CD4-positive, alpha-beta T cell treated with Interleukin-4 for 1 hour (primary cell): ENCODE data around the gene BGN.

Source experiments
- DNase-seq, 2 donors: peaks; one replicate each; pipeline ENCODE4 v3.0.0-alpha.2; 2020 to 2022

Gene BGN

DNA sequence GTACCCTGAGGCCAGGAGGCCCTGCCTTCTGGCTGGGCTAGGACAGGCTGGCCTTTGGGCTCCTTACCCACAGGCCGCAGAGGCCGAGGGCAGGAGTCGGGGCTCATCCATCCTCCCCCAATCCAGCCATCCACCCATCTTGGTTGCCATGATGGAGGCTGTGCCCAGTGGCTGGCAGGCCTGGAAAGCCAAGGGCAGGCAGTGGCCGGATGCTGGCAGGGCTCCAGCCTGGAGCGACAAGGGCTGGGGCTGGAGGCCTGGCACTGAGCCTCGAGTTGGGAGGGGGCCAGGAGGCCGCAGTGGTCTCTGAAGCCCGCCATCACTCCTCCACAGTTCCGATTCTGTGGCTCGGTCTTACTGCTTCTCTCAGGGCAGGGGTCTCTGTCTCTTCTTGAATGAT lies 8.6 kb upstream of the BGN start:
- no peak for DNase-seq

DNA sequence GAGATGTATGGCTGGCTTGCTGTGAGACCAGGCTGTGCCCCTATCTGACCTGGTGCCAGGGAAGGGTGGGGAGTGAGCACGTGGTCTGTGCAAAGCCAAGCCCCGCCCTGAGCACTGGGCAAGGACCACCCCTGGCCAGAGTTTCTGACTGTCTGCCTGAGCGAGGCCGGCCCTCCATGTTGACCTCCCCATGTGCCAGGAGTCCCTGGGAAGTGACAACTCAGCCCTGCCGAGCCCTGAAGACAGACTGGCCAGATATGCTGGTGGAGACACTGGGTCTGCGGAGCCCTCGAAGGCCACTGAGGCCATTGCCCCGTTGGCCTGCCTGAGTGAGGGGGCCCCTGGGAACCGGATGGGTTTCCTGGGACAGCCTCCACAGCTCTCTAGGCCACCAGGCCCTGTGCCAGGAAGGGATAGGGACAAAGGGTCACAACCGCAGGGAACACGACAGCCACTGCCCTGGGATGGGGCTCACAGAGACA lies 7.1 kb upstream of the BGN start:
- DNase-seq = no peak

DNA sequence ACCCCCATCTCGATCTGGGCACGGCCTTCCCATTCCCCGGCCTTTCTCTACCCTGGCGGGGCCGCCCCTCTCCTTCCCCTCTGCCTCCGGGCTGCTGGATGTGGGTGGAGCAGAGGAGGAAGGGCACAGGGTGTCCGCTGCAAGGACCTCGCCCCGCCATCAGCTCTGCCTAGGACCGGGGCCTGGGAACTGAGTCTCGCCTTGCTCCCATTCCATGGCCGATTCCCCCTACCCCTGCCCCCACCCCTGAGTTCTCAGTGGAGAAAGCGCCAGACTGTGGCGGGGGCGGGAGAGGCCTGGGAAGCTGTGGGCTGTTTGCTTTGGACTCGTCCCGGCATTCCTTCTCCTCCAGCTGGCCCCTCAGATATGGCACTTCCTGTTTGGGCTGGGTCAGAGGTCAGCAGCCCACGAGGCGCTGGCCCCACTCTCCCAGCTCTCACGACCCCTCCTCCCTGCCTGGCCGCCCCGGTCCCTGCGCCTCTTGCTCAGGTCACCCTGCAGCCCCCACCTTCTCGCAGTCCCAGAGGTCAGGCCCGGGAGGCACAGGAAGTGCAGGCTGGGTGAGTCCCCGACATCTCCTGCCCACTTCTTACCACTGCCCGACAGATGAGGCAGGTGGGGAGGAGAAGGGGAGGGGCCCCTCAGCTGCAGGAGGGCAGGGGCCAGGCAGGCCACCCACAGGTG lies 6.4 kb upstream of the BGN start:
- DNase-seq = no peak

DNA sequence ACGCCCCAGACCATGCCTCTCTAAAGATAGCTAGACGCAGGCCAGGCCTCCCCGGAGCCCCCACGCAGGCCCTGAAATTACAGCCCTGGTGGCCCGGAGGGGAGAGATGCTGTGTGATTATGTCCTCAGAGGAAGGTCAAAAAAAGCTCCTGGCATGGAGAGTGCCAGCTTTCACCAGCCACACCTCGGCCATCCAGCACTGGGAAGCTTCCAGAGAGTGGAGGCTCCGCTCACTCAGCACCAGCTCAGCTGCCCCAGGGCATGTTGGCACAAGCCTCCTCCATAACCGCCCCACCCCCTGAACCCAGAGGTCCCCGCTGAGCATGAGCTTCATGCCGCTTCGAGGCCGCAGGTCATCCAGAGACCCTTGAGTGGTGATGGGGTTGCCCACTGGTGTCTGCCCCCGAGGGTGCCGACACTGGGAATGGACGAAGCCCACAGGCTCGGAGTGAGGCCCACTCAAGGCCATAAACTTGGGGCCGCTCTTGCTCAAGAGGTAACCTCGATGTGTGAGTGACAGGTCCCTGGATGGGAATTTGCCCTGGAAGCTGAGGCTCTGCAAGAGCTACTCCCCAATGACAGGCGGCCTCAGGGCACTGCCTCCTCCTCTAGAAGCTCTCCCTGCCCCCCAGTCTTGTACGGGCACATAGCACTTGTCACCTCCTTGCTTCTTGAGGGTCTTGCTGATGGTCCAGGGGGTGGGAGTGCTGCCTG lies 4.4 kb upstream of the BGN start:
- no peak for DNase-seq

DNA sequence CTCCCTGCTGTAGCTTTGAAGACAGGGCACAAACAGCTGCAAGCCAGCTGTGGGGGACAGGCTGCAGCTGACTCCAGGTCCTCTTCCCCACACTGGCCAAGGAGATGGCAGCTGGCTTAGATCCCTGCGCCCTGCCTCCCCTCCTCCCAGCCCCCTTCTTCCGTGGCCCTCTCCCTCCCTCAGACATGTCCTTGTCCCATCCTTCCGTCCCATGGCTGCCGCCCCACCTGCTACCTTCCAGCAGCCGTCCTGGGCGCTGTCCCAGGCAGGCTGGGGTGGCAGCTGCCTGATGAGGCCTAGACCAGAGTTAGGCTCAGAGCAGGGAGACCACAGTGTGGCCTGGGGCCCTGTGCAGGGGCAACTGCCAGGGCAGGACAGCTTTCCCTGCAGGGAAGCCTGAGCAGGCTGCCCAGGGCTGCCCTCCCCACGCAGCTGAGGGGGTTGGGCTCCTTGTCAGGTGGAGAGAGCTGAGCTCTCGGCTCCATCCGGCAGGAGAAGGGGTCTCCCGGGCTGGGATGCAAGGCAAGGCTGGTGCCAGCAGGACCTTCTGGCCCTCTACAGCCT lies 3.3 kb upstream of the BGN start:
- no peak for DNase-seq

DNA sequence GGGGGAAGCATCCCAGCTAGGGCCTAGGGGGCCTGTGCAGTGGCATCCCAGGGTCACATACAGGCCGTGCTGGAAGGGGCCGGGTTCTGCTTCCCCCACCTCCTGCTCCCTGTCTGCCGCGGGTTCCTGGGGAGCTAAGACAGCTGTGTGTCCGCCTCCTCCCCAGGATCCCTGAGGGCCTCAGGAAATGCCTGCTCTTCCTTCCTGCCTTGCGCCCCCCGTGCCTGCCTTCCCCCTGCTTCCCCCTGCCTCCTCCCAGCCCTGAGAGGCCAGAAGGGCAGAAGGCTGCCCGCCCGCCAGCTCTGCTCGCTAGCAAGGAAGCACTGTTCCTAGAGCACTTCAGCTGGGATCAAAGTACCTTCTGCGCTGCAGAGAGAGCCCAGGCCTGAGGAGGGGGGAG lies 2.9 kb upstream of the BGN start:
- DNase-seq = no peak

DNA sequence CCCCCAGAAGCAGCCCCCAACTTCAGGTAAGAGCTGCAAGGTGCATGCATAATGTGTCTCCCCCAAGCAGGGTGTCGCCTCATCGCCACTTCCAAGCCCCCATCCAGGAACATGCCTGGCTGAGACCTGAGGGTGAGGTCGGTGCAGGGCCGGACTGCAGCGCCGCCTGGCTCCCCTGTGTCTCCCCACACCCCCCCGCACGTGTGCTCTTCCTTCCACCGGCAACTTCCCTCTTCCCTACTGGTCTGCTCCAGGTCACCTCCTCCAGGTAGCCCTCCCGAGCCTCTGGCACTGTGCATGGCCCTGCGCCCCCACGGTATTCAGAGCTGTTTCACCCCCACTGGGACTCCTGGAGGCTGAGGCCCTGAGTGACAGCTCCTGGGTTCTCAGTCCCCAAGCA lies 2.2 kb upstream of the BGN start:
- DNase-seq = no peak

DNA sequence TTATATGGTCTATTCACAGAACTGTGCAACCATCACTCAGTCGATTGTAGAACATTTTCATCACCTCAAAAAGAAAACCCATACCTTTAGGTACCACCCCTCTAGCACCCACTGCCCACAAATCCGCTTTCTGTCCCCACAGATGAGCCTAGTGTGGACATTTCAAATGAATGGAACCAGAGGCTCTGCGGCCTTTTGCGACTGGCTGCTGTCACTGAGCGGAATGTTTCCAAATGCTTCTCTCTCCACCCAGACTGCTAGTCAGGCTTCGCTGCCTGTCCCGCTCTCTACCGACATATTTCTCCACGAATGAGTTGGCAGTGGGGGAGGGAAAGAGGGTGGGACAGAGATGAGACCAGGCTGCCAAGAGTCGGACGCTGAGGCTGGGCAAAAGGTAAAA lies 1.7 kb upstream of the BGN start:
- DNase-seq = no peak

DNA sequence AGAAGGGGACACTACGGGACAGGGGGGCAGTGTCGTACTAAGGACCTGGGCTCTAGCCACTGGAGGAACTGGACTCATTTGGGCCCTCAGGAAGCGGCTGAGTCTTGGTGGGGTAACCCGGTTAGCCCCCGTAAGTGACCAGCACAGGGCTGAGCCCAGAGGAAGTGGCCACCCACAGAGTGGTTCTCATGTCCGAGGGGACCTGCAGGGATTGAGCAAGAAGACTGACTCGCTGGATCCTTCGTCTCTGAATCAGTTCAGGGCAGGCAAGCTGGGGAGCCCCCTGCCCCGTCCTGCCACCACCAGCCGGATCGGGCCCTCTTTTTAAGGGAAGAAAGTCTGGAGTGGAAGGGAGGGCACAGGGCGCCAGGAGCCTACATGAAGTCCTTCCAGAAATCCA lies 719 bp upstream of the BGN start:
- DNase-seq = no peak

DNA sequence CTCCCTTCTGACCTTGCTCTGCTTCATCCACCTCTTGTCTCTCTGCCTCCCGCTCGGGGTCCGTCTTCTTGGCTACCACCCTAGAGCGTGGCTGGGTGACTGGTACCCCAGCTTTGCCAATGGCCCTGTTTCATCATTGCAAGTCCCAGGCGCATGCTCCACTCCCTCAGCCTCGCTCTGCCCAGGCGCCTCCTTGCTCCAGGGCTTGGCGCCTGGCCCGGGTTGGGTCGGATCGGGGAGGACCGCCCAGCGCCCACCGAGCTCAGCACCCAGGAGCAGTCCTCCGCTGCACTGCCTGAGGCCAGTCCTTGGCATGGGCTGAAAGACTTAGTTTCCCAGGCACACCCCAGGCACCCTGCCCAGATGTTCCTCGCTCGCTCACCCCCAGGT lies 577 bp downstream of the BGN start:
- no peak for DNase-seq

DNA sequence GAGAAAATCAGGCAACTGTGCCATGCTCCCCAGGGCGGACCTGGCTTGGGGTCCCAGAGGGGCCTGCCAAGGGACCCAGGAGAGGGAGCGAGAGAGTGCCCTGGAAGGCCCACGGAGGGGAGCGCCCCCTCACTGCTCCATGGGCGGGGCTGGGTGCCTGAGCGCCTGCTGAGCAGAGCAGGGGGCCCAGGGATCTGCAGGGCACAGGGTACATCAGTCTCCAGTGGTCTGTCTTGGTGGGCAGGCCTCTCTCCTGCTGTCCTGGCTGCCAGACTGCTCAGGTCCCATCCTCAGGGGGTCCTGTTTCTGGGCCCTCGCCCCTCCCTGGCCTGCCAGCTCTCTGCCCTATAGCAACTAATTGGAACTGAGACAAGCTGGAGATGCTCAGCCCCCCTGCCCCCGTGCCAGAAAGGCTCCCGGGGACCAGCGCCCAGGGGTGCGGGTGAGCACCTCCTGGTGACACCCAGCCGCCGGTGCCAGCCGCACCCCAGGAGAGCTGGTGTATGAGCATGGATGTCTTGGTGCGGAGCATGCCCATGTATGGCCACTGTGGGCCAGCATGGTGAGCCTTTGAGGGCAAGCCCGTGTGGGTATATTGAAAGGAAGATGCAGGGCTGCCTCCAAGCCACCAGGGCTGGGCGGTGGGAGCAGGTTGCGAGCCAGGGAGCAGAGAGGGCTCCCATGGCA lies 1.3 kb downstream of the BGN start:
- DNase-seq = no peak

DNA sequence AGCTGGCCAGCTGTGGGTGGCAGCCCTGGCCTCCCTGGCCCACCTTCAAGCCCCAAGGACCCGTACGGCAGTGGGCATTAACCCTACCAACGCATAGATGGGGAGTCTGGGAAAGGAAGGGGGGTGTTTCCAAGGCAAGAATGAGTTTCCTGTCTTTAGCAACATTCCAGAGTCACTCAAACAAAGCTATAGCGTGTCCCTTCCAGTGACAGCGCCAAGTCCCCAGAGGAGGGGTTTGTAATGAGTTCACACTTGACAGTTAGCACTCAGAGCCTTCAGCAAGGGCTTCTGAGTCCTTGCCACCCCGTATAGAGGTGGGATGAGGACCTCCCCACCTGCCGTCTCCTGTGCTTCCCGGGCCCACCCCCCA lies 1.8 kb downstream of the BGN start:
- no peak for DNase-seq

DNA sequence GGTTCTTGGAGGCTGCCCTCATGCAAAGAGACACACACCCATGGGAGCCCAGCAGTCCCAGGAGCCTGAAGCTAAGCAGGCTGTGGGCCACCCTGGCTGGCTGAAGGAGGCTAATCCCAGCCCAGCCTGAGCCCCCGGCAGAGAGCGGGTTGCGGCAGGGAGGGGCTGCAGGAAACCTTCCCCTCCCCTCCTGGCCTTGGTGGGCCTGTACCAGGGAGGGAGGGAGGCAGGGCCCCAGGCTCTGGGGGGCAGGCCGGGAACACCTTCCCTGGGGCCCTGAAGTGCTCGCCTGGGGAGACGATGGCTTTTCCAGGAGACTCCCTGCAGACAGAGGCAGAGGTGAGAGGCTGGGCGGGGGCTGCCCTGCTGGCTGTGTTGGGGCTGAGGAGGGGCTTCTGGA lies 3.7 kb downstream of the BGN start:
- no peak for DNase-seq

DNA sequence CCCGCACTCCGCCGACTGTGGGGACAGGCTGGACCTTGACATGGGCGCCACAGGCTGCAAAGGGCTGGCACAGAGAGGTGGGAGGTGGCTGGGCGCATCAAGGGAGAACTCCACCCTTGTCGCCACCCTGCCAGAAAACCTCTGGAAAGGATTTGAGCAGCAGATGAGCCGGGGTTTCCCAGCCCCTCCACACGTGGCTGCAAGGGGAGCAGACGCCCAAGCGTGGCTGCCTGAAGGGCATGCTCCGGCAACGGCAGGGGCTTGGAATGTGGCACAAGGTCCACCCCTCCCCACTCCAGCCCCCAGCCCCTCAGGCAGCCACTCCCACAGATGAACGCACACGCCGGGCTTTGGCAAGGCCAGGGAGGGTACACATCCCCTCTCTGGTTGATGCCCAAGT lies 4.6 kb downstream of the BGN start:
- DNase-seq = no peak

DNA sequence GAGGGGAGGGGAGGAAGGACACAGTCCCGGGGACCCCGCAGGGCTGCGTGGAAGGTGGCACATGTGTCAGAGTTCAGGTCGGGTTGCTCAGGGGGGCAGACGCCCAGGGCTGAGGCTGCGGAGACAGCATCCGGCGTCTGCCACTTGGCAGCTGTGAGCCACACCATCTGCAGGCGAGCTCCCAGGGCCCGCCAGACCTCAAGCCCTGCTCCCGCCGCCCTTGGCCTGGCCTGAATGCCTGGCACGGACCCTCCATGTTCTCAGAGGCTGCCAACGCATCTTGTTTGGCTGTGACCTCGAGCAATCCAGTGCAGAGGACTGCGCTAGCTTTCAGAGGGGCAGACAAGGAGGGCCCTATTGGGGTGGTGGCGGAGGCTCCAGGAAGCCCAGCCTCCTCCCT lies 5.1 kb downstream of the BGN start:
- no peak for DNase-seq

DNA sequence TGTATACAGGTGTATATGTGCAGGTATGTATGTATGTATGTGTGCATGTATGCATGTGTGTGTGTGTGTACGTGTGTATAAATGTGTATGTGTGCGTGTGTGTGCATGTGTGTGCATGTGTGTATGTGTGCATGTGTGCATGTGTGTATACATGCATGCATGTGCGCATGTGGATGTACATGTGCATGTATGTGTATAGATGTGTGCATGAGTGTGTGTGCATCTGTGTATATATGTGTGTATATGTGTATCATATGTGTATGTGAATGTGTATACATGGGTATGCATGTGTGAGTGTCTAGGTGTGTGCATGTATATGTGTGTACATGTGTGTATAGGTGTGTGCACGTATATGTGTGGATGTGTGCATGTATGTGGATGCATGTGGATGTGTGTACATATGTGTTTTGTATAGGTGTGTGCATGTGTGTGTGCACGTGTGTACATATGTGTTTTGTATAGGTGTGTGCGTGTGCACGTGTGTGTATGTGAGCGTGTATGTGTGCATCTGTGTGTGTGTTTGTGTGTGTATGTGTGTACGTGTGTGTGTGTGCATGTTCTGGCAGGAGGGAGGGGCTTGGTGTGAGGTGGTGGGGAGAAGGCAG lies 6.0 kb downstream of the BGN start:
- no peak for DNase-seq

DNA sequence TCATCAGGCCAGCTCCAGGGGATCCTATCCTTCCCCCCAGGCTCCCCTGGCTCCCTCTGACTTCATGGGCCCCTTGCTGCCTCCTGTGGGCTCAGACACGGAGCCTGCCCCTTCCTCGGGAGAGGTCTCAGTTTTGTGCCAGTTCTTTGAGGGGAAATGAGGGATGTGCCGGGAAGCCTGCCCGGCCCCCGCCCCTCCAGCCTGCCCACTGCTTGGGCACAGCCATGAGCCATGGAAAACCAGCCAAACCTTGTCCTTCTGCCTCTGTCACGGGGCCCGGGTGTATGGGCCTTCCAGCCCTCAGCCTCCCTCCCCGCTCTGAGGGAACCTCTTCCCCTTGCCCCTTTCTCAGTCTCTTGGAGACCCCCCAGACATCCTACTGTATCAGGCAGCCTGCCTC lies 6.8 kb downstream of the BGN start:
- no peak for DNase-seq

DNA sequence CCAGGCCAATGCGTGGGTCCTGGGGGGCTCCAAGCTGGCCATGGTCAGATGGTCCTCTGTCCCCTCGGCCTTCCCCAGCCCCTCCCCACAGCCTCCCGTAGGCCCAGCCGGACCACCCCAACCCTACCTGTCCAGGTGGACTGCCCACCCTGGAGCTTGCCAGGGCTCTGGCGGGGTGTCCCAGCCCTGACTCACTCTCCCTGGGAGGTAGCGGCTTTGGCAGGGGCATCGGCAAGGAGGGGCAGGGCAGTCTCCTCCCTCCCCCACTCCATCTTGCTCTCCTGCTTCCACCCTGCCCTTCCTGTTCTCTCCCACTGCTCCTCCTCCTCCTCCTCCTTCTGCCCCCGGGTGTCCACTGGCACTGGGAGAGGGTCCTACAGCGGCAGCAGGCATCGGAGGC lies 7.4 kb downstream of the BGN start:
- no peak for DNase-seq

DNA sequence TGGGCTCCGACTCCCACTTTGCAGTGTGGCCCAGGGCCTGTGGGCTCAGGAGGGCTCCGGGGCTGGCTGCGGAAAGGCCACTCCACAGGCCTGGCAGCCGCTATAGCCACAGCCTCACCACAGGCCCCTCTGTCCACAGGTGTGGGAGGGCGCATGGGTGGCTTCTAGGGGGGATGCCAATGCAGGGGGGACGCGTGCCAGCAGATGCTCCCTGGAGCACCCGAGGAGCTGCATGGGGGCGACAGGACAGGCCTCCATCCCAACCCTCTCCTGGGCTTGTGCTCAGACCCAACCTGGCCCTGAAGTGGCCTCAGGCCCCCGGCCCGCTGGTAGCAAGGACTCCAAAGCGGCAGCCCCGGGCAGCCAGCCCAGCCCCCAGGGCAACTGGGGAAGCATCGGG lies 8.0 kb downstream of the BGN start:
- no peak for DNase-seq

DNA sequence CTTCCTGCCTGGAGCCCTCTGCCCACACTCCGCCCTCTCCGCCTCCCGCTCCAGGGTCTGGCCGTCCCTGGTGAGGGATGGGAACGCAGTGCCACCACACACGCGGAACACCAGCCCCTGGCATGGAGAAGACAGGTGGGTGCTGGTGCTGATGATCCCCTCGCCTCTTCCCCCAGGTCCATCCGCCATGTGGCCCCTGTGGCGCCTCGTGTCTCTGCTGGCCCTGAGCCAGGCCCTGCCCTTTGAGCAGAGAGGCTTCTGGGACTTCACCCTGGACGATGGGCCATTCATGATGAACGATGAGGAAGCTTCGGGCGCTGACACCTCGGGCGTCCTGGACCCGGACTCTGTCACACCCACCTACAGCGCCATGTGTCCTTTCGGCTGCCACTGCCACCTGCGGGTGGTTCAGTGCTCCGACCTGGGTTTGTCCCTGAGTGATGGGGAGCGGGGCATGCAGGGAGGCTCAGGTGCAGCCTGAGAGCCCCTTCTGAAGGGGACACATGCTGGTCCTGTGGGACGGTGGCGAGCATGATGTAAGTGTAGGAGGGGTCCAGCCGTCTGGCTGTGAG lies 9.8 kb downstream of the BGN start:
- DNase-seq = no peak

DNA sequence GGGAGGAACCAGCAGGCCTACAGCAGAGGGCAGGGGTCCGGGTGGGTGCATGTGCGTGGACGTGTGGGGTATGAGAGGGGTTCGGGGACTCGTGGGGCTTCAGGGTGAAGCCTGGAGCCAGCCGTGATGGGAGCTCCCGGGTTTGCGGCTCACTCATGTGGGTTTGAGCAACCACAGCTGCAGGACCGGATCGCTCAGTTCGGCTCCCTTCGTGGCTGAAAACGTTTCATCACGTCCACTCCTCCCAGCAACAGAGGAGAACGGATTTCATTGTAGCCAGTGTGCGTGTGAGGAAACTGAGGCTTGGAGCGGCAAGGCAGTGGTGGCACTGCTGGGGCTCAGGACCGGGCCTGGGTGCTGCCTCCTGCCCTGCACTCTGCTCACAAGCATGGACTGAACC lies 10.6 kb downstream of the BGN start:
- no peak for DNase-seq

DNA sequence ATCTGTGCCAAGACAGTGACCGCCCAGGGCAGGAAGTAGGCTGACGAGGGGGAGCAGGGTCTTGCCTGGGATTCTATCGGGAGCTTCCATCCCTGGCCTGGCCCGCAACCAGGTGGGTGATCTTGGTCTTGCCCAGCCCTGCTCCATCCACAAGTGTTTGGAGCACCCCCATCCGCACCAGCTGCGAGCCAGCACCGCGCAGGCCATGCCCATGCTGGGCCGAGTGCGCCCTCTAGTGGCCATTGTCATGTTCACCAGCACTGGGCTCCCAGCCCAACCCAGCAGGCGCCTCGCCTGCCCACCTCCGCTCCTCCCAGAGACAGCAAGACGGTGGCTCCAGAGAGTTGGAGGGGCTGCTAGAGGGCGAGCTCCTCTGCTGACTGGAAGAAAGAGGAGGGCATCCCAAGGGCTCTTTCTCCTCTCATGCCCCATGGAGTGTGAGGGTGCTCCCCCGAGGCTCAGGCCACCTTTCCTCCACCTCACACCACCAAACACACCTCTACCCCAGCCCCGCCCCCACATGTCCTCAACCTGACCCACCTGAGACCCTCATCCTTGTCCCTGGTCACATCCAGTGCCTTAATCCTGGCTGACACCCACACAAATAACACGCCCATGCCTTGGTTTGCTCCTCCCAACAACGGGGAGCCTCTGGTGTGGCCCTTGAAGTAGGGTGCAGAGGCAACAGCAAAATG lies 12.9 kb downstream of the BGN start:
- DNase-seq = peak; percentile 78 to 81

DNA sequence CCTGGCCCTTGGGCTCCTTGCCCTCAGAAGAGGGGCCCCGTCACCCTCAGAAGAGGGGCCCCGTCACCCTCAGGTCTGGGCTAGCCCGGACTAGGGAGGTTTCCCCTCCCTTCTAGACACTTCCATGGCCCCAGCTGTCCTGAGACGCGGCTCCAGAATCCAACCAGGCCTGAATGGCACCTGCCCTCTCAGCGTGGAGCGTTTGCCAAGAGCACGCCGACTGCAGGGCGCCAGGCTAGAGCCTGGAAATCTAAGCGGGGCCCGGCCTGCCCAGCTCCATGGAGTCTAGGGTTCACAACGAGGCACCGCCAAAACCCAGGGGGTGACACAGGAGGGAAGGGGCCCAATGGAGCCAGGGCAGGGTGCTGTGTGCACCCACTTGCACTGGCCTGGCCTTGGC lies 14.8 kb downstream of the BGN start:
- DNase-seq = no peak
